Measurements from ENCODE around the gene CAPN5.

Gene CAPN5

GRCh38 chr11:77124041-77124440 lies 57.3 kb downstream of the CAPN5 start:
- Mint-ChIP-seq H3K9me3 (no peaks in the 10 kb centered on the region), H3K27ac (no peak overlapping the region), H3K27me3 (ENCODE audit: low read depth) (peaks cover 5% of the 10 kb centered on the region), H3K36me3 (ENCODE audit: low read depth) (no peaks in the 10 kb centered on the region), H3K4me1 (ENCODE audit: low read depth) (peaks cover 10% of the 10 kb centered on the region), H3K4me3 (no peak overlapping the region)
- no peak for DNase-seq (ENCODE audit: low spot score)

- no peak overlapping the region for H3K4me3 Mint-ChIP-seq
- peaks cover 5% of the 10 kb centered on the region for H3K27me3 Mint-ChIP-seq (ENCODE audit: low read depth)
- no peaks in the 10 kb centered on the region for H3K36me3 Mint-ChIP-seq (ENCODE audit: low read depth)
- H3K4me1 Mint-ChIP-seq (ENCODE audit: low read depth) = peaks cover 10% of the 10 kb centered on the region
- no peaks in the 10 kb centered on the region for H3K9me3 Mint-ChIP-seq
- no peak for DNase-seq (ENCODE audit: low spot score)
- no peak overlapping the region for H3K27ac Mint-ChIP-seq
Observed at GRCh38 chr11:77124488-77124887, 57.7 kb downstream of the CAPN5 start.

- no peaks in the 10 kb centered on the region for H3K9me3 Mint-ChIP-seq
- H3K27me3 Mint-ChIP-seq (ENCODE audit: low read depth) = peaks cover 5% of the 10 kb centered on the region
- no peak overlapping the region for H3K27ac Mint-ChIP-seq
- H3K4me3 Mint-ChIP-seq = no peak overlapping the region
- H3K4me1 Mint-ChIP-seq (ENCODE audit: low read depth) = peaks cover 10% of the 10 kb centered on the region
- H3K36me3 Mint-ChIP-seq (ENCODE audit: low read depth) = no peaks in the 10 kb centered on the region
- DNase-seq (ENCODE audit: low spot score) = no peak
Observed at GRCh38 chr11:77125191-77125590, 58.4 kb downstream of the CAPN5 start.

GRCh38 chr11:77125695-77126094 lies 58.9 kb downstream of the CAPN5 start:
- Mint-ChIP-seq H3K27ac (no peak overlapping the region), H3K4me3 (no peak overlapping the region), H3K9me3 (no peaks in the 10 kb centered on the region)

GRCh38 chr11:77126156-77126775 lies 59.5 kb downstream of the CAPN5 start:
- Mint-ChIP-seq H3K27me3 (ENCODE audit: low read depth) (peaks cover 5% of the 10 kb centered on the region), H3K36me3 (ENCODE audit: low read depth) (no peaks in the 10 kb centered on the region), H3K4me1 (ENCODE audit: low read depth) (peaks cover 8% of the 10 kb centered on the region), H3K9me3 (no peaks in the 10 kb centered on the region), H3K4me3 (peak overlapping the region; percentile 38), H3K27ac (peak overlapping the region; percentile 20)
- DNase-seq (ENCODE audit: low spot score) = no peak

More at GRCh38 chr11:77125695-77126094, 58.9 kb downstream of the CAPN5 start:
- Mint-ChIP-seq H3K27me3 (ENCODE audit: low read depth) (peaks cover 5% of the 10 kb centered on the region), H3K36me3 (ENCODE audit: low read depth) (no peaks in the 10 kb centered on the region), H3K4me1 (ENCODE audit: low read depth) (peaks cover 10% of the 10 kb centered on the region)
- DNase-seq (ENCODE audit: low spot score) = no peak

- Mint-ChIP-seq H3K4me3 (peak overlapping the region; percentile 70), H3K27ac (no peak overlapping the region), H3K27me3 (ENCODE audit: low read depth) (peaks cover 5% of the 10 kb centered on the region), H3K4me1 (ENCODE audit: low read depth) (peaks cover 8% of the 10 kb centered on the region), H3K36me3 (ENCODE audit: low read depth) (no peaks in the 10 kb centered on the region), H3K9me3 (no peaks in the 10 kb centered on the region)
- DNase-seq (ENCODE audit: low spot score) = no peak
Observed at GRCh38 chr11:77126861-77127234, 60.1 kb downstream of the CAPN5 start.

- Mint-ChIP-seq H3K4me1 (ENCODE audit: low read depth) (peaks cover 8% of the 10 kb centered on the region), H3K27me3 (ENCODE audit: low read depth) (peaks cover 5% of the 10 kb centered on the region), H3K9me3 (no peaks in the 10 kb centered on the region), H3K4me3 (peak overlapping the region; percentile 70), H3K27ac (no peak overlapping the region), H3K36me3 (ENCODE audit: low read depth) (no peaks in the 10 kb centered on the region)
- DNase-seq (ENCODE audit: low spot score) = peak; percentile 50
Observed at GRCh38 chr11:77127235-77127911, 60.6 kb downstream of the CAPN5 start.

GRCh38 chr11:77127920-77128691 lies 61.3 kb downstream of the CAPN5 start, which contains the start of gene MYO7A:
MYO7A (plus strand) TSS chr11:77128246; CDS start chr11:77130635, 2,389 bp downstream.
- DNase-seq (ENCODE audit: low spot score) = no peak
- Mint-ChIP-seq H3K4me3 (peak within 1 kb of the TSS; percentile 70), H3K27me3 (ENCODE audit: low read depth) (peaks cover 5% of the 10 kb centered on the region), H3K36me3 (ENCODE audit: low read depth) (no peaks in the 10 kb centered on the region), H3K4me1 (ENCODE audit: low read depth) (peaks cover 8% of the 10 kb centered on the region), H3K9me3 (no peaks in the 10 kb centered on the region), H3K27ac (no peak within 1 kb of the TSS)

- no peak for DNase-seq (ENCODE audit: low spot score)
- Mint-ChIP-seq H3K36me3 (ENCODE audit: low read depth) (no peaks in the 10 kb centered on the region), H3K4me1 (ENCODE audit: low read depth) (peaks cover 8% of the 10 kb centered on the region), H3K9me3 (no peaks in the 10 kb centered on the region), H3K27me3 (ENCODE audit: low read depth) (peaks cover 5% of the 10 kb centered on the region), H3K4me3 (no peak overlapping the region), H3K27ac (no peak overlapping the region)
Observed at GRCh38 chr11:77129069-77129841, 62.5 kb downstream of the CAPN5 start.

GRCh38 chr11:77129842-77130756 lies 63.3 kb downstream of the CAPN5 start:
- H3K27ac Mint-ChIP-seq = no peak overlapping the region
- H3K27me3 Mint-ChIP-seq (ENCODE audit: low read depth) = peaks cover 5% of the 10 kb centered on the region
- H3K9me3 Mint-ChIP-seq = no peaks in the 10 kb centered on the region
- H3K36me3 Mint-ChIP-seq (ENCODE audit: low read depth) = no peaks in the 10 kb centered on the region
- H3K4me3 Mint-ChIP-seq = no peak overlapping the region
- H3K4me1 Mint-ChIP-seq (ENCODE audit: low read depth) = peaks cover 8% of the 10 kb centered on the region
- no peak for DNase-seq (ENCODE audit: low spot score)

- peaks cover 5% of the 10 kb centered on the region for H3K27me3 Mint-ChIP-seq (ENCODE audit: low read depth)
- peaks cover 13% of the 10 kb centered on the region for H3K4me1 Mint-ChIP-seq (ENCODE audit: low read depth)
- H3K4me3 Mint-ChIP-seq = no peak overlapping the region
- no peaks in the 10 kb centered on the region for H3K9me3 Mint-ChIP-seq
- no peak for DNase-seq (ENCODE audit: low spot score)
- H3K36me3 Mint-ChIP-seq (ENCODE audit: low read depth) = no peaks in the 10 kb centered on the region
- no peak overlapping the region for H3K27ac Mint-ChIP-seq
Observed at GRCh38 chr11:77130763-77131513, 64.2 kb downstream of the CAPN5 start.

- peaks cover 17% of the 10 kb centered on the region for H3K4me1 Mint-ChIP-seq (ENCODE audit: low read depth)
Observed at GRCh38 chr11:77131560-77131959, 64.8 kb downstream of the CAPN5 start.

More at GRCh38 chr11:77131560-77131959, 64.8 kb downstream of the CAPN5 start:
- H3K36me3 Mint-ChIP-seq (ENCODE audit: low read depth) = no peaks in the 10 kb centered on the region
- peaks cover 9% of the 10 kb centered on the region for H3K27me3 Mint-ChIP-seq (ENCODE audit: low read depth)
- H3K27ac Mint-ChIP-seq = no peak overlapping the region
- H3K9me3 Mint-ChIP-seq = no peaks in the 10 kb centered on the region
- DNase-seq (ENCODE audit: low spot score) = no peak
- H3K4me3 Mint-ChIP-seq = no peak overlapping the region

Measured in T-helper 2 cell treated with Interferon-gamma antibody and Interleukin-4, amounts not matched to agents 5 μg/mL and 100 μg/mL, for 36 hours (primary cell).